ENCODE results near the gene BNIP5.

Gene BNIP5, protein sequence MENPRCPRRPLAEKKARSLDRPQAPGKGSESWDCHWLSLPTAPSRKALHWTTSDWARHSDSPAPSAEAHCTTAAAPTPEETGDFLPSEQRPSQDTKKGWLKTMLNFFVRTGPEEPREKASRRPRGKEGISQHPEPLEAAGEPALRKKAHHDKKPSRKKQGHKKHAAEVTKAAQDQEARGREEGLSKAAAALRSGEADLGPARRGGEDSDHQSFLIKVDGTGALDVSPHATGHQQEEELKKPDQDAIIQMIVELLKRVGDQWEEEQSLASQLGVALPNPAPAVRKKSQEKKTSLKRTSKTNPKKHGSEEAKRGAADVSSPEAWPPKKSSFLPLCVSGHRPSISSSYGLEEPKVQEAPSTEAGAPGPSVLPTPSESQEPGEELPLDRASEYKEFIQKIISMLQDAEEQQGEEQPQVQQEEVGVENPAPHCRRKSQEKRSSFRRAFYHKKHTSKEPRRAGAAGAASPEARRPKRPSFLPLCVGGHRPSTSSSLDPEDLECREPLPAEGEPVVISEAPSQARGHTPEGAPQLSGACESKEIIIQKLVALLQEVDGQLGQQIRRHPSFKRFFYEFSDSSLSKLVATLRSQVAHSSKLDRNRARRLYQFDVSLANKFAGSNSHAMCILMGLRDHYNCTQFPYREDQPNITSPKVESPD

DNA sequence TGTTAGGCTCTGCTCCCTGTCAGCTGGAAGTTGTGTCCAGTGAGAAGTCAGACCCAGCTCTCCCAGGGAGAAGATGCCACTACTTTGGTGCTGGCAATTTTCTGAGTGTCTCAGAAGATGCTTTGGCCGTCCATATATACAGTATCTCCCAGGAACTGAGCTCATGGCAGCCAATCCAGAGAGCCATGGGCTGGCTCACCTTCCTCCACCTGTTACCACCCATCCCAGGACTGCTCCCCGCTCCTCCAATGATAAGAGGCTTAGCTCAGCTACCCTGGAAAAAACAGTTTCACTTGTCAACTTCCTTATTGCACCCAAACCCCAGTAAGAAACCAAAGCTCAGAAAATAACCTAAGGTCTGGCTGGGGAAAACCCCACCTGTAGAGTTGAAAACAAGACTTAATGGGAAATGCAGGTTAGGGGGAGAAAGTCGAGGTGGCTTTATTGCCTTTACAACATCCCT lies at the start of gene BNIP5:
Gene BNIP5 (minus strand): TSS at position 110 of the 463 bp plus-strand sequence. CDS start 6,198 bp downstream, outside the sequence.
- DNase-seq: no peak

DNA sequence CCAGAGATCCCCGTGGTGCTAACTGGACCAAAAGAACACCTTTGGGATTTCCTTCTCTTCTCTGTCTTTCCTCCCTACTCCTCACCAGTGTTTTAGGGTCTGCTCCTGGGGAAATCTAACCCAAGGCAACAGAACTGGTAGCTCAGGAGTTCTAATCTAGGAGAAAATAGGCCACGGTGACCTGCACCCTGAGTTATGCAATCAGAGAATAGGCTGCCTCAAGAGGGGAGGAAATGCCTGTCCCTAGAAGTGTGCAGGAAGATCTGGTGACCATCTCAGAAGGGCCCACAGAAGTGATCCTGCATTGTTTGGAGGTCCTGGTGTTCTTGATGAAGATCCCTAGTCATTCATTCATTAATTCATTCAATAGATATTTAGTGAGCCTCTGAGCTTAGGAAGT lies 47.4 kb upstream of the BNIP5 start:
- DNase-seq: no peak

DNA sequence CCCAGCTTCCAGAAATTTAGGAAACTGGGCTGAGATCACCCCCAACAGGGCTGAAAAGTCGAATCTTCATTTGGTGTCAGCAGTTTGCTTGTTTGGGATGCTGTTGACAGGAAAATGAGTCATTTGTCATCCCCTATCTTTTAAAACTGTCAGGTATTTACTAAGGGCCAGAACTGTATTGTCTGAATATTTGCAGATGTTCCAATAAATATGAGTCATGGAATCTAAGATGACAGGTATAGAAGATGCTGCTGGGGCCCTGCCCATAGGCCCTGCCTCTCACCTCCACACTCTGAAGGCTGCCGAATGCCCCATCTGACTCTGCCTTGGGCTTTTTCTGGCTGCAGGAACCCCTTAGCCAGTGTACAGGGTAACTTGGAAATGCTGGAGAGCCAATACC lies 46.9 kb upstream of the BNIP5 start:
- no peak for DNase-seq

DNA sequence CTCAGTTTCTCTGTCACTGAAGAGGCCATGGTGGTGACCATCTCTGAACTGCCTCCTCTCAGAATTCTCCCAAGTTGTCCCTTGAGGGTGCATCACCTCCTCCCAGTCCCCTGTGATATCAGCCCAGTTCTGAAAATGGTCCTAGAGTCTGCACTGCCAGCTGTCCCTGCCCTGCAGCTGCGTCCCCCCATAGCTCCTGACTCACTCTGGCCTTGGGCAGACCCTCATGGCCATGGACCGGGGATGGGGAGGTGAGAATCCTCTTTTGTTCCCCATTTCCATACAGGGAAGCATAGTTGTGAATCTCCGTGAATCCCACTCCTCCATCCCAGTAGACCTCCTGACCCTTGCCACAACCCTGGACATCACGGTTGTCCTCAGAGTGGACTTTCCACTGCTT lies 46.3 kb upstream of the BNIP5 start:
- DNase-seq: no peak

DNA sequence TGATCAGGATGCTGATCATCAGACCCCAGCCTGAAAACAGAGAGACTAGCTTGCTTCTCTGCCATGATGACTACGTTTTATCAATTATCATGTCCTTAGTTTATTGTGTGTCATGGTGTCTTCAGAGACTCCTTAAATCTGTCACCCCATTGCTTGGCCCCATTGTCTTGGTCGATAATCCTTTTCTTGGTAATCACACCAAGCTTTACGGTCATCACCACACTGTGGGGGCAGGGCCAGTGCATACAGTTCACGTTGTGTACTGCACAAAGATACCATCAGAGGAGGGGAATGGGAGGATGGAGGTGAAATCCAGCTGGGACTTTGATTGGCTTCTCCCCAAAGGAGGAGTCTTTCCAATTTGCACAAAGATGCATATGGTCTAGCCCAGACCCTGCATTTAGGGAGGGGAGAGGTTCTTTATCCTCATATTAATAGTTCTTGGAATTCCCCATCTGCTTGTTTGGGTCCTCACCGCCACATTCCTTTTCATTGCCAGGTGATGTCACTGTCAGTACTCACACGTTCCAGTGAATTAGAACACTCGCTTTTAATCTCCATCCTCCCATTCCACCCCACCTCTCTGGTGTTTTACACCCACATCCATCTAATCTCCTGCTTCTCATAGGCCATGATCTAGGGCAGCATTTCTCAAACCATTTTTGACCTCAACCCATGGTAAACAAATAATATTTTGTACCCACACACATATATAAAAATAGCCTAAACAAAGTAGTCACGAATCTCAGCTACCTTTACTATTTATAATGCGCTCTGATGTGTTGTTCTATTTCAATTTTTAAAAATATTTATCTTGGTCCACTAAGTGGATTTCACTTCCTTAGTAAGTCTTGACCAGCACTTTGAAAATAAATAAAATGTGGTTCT lies 45.1 kb upstream of the BNIP5 start:
- DNase-seq: no peak

DNA sequence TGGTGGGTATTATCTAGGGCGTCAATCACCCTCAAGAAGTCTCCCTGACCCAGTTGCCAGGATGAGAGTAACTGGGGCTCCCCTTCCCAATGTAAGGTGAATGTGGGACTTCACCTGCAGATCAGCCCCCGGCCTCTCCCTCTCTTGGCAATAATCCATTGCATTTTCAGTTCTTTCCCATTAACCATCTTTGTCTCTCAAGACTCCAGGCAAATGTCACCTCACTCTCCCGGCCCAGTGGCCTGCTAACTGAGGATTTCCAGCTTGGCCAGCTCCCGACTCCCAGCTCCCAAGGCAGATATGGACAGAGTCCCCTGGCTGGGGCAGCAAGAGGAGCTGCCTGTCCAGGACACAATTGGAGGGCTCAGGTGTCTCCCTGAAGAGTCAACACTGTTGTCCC lies 43.5 kb upstream of the BNIP5 start:
- DNase-seq: no peak

DNA sequence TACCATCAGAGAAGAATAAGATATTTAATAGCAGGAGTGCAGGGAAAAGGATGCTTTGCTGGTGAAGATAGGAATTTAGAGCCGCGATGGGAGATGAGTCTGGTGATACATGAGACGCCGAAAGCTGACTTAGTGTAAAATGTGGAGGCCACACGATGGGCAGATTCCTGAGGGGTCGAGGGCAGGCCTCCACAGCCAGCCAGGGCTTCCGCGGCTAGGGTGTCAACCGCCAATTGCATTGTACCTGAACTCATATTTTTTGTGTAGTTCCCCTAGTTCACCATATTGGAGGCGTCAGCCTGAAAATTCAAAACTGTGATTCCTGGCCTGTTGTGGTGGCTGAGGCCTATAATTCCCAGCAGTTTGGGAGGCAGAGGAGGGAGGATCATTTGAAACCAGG lies 42.2 kb upstream of the BNIP5 start:
- no peak for DNase-seq

DNA sequence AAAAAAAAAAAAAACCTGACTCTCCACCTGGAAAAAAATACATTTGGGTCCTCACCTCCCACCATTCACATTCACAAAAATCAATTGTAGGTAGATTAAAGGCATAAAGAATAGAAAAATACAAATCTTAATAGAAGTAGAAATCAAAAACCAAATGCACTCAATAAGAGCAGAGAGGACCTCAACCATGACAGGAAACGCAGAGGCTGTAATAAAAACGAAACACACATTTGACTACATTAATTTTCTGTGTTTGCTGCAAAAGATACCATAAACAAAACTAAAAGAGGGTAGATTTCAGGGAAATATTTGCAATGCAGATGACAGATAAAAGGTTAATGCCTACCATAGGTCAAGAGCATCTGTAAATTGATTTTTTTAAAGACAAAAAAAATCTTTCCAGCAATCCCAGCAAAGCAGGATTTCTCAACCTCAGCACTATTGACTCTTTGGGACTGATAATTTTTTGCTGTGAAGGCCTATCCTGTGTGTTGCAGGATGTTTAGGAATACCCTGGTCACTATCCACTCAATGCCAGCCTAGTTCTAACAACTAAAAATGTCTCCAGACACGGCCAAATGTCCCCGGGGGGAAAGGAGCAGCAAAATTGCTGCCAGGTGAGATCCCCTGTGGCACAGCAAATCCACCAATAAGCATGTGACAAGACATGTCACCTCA lies 41.7 kb upstream of the BNIP5 start:
- no peak for DNase-seq

DNA sequence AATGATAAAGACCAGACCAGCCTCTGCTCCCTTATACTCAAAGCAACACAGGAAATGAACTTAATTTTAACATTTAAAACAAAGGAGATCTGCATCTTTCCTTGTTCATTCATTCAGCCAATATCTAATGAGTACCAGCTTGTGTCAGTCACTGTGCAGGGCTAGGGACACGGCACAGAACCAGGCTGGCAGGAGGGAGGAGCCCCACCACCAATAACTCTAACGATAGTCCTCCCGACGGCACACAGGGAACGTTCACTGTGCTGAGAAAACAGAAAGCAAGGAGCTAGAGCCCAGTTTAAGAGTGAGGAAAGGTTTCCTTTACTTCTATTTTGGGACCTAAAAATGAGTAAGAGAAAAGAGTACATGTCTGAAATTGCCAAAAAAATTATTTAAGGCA lies 40.9 kb upstream of the BNIP5 start:
- peak in 1 of 51 donors; percentile 4 for DNase-seq

DNA sequence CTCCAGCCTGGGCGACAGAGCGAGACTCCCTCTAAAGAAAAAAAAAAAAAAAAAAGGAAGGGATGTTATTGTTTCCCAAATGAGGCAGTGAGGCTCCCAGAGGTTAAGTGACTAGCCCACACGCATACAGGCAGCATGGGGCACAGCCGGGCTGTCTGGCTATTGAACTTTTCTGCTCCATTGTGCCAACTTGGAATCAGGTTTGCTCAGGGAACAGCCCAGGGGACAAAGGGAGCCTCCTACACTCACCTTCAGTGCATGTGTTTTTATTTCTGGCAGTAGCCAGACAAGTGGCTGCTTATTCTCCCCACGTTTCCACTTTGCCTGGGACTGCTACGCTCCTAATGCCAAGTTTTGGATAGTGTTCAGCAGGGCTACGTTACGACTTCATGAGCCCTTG lies 40.1 kb upstream of the BNIP5 start:
- DNase-seq: no peak

DNA sequence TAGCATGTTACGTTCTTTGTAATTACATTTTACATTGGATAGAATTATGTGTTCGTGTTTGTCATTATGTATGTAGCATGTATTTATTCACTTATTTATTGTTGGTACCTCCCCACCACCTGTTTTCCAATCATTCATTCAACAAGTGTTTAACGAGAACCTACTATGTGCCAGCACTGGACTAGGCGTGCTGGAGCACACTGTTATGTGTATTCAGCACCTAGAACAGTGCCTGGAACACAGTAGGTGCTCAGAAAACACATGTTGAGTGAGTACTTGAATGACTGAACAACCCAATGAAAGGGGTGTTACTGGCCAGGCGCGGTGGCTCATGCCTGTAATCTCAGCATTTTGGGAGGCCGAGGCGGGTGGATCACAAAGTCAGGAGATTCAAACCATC lies 39.5 kb upstream of the BNIP5 start:
- no peak for DNase-seq

DNA sequence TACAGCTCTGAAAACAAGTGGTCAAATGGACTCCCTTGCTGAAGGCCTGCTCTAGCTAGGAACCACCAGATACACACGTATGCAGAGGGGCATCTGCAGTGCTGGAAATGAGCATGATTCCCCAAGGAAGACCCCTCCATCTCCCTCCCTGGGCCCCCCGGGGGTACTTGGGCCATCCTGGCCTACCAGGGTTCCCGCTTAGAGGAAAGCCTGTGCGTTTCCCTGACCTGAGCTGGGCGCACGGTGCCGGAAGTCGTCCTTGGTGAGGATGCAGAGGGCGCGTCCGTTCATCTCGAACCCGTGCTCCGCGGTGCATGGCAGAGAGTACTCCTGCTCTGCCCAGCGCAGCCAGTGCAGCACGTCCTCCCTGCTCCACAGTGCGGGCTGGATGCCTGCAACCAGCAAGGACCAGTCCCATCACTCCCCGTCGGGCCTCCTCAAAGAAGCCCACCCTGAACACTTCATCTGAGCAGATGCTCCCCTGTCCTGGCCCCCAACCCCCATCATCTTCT lies 39.0 kb upstream of the BNIP5 start:
- DNase-seq: no peak

DNA sequence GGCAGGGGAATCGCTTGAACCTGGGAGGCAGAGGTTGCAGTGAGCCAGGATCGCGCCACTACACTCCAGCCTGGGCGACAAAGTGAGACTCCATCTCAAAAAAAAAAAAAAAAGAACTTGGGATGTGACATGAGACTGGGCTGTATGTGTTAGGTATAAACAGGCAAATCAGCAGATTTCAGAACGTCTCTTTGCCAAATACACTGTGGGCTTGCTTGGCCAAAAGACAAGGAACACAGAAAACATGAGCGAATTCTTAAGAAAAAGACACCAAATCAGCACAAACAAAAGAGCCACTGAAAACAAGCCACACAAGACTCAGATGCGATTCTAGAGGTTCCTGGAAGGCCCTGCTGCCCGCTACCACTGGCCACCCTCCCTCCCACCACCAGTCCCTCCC lies 38.3 kb upstream of the BNIP5 start:
- no peak for DNase-seq

DNA sequence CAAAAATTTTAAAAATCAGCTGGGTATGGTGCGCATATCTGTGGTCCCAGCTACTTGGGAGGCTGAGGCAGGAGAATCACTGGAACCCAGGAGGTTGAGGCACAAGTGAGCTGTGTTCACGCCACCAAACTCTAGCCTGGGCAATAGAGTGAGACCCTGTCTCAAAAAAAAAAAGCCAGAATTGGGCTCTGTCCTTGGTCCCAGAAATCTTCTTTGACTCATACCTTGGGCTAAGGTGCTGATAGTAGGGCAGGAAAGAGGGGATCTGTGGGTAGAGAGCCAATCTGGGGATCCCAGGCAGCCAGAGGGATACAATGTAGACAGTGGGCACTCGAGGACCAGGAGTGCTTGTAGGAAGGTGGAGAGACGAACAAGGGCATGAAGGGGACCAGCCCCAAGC lies 37.5 kb upstream of the BNIP5 start:
- DNase-seq: no peak

DNA sequence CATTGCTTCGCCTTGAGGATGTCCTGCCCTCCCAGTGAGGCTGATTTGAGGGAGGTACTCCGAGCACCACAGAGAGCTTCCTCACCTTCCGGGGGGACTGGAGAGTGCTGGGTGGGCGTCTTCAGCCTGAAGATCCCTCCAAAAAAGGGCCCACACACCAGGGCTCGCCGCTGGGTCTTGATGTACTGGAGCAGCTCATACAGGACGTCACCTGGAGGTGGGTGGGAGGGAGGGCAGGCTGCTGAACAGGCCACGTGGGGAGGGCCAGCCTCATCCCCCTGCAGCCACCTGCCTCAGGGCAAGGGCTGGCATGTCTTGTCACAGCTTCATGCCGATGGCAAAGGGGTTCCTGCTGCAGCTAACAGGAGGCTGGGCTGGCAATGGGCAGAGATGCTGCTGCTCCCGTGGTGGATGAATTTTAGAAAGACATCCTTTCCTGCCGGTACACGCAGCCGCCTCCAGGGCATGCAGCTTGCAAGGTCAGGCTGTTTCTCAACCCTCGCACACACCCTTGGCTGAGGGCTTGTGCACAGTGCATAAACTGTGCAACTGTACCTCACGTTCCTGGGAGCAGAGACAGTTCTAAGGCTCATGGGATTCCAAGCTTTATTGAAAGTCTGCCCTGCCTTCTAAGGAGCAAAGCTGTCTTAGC lies 36.8 kb upstream of the BNIP5 start:
- DNase-seq: no peak

DNA sequence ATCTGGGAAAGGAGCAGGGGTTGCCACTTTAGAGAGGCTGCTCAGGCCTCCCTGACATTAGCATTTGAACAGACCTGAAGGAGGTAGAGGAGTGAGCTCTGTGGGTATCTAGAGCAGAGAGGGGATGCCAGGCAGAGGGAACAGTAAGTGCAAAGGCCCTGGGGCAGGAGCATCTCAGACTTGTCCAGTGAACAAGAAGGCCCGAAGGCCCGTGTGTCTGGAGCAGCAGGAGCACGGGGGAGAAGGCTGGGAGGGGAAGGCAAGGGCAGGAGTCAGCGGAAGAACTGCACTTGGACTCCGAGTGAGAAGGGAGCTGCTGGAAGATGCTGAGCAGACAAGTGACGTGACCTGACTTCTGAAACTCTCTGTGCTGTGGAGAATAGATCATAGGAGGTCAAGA lies 35.4 kb upstream of the BNIP5 start:
- DNase-seq: no peak

DNA sequence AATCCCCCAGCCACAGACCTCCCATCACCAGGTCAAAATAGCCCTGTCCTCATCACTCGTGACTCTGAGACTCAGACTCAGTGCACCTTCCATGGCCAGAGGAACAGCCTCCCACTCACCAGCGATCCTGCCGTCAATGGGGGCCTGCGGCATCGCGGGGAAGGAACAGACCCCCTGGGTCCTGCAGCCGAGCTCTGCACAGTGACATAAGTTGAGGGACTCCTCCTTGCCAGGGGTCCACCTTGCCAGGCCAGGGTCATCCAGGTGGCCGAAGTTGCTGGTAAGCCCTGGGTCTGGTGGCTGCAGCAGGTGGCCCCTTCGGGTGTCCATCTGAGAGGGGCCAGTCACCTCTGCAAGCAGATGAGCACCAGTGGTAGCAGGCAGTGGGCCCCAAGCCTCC lies 34.5 kb upstream of the BNIP5 start:
- DNase-seq: no peak

DNA sequence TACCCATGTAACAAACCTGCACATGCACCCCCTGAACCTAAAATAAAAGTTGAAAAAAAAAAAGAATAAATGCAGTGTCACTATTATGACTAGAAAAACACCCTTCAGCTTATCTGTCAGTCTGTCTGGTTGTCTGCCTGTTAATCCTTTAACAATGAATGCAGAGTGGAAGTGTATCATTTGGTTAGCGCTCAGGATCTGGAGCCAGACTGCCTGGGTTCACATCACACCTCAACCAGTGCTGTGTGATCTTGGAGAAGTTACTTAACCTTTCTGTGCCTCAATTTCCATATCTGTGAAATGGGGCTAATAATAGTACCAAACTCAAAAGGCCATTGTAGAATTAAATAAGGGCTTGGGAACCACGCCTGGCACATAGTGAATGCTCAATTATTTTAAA lies 34.0 kb upstream of the BNIP5 start:
- no peak for DNase-seq

DNA sequence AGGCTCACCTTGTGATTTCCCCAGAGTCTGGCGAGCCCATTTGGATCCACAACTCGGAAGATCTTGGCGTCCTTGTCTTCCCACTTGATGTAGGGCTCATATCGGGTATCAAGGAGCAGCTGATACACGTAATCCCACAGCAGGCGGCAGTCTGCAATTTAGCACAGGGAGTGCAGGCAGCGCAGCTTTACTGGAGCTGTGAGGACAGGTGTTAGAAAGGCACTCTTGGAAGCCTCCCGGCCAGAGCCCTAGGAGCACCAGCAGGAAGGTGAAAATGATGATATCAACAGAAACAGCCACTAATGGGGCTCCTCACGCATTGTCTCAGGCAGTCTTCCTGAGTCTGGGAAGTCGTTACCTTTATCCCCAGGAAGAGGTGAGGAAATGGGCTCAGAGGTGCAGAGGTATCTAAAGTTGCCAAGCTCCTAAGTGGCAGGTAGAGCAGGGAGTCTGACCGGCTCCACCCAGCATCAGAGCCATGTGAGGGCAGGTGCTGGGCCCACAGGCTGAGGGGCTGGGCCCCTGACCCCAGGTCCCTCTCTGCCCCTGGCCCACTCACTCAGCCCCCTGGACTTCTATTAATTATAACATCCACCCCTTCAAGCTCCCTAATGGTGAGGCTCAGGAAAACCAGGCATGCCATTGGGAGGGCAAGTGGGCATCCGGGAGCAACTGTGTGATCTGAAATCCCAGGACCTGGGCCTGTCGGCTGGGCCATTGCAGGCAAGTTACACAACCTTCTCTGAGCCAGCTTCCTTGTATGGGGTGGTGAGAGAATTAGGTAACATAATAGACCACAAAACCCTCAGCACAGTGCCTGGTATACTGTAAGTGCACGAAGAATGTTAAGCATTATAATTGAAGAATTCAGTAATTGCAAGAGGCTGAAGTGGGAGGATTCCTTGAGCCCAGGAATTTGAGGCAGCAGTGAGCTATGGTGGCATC lies 32.5 kb upstream of the BNIP5 start:
- DNase-seq: no peak

DNA sequence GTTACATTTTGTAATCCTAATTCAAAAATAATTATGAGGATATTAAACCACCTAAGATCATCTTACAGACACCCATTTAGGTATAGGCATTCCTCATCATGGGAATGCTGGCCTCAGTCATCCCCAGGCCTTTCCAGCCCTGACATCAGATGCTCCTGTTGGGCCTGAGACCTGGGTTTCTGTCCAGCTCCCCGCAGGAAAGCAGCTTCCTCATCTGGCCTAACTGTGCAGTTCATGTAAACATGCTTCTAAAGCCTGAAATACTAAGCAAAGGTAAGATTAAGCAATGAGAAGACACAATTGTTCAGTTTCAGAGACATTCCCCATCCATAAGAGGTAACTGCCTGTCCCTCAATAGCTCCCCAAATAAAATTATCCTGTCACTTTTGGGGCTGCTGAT lies 31.7 kb upstream of the BNIP5 start:
- no peak for DNase-seq

Data from hypothalamus (tissue), 51 donors.